ENCODE measurements around the gene SLC25A22. TPM values are rescaled to one million over a fixed set of nuclear protein-coding genes. Genes with fewer than 3 reads are reported as not detected.
A peak's percentile ranks its signal among the peaks of the same experiment; 100 is the strongest.

Gene SLC25A22
- polyA plus RNA-seq (ENCODE audit: low read depth in 6 of 6): 1 to 10 TPM; 6.8 to 9.4 (median 7.2) TPM

DNA sequence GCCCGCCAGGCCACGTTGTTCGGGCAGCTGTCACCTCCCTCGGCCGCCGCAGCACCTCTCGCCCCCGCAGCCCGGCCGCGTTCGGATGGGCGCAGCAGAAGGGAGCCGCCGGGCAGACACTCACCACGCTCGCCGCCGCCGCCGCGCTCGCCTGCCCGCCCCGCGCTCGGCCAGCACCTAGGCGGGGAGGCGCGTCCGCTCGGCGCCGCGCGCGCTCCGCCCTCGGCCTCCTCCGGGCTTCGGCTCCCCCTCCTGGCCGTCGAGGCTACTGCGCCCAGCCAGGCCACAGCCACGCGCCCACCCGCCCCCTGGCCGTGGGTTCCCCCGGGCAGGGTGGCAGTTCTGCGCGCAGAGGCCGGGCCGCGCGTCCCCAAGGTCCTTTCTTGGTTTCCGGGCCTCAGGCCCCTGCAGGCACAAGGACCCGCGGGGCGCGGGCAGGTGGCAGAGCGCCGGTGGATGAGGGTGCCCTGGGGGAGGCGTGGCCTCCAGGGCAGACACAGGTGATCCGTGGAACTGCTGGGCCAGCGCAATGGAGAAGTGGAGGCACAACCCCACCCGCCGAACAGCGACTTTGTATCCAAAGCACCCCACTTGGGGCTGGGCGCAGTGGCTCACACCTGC is at the start of gene SLC25A22:
SLC25A22 (minus strand) TSS at position 189 of the 621 bp plus-strand sequence. CDS start 3,275 bp downstream, outside the sequence.
- no peaks in the 10 kb centered on the region for H3K36me3 Mint-ChIP-seq

DNA sequence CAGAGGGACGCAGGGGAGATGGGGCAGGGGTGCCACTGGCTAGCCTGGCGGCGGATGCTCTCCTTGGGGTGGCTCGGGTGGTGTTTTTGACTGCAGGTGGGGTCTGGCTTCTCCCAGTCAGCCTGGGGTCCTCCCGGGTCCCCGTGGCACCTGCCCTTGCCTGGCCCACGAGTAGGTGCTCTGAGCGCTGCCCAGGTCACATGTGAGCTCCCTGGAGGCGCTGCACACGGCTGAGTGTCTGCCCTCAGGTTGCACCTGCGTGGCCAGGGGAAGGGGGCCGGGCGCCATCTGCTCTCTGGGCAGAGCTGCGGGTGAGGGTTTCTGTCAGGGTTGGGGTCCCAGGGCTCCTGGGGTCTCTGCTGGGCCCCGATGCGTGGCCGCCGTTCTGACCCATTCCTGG is 49.8 kb upstream of the SLC25A22 start:
- DNase-seq (no peak), ATAC-seq (ENCODE audit: low read depth in 2 of 2) (no peak)
- H3K36me3 Mint-ChIP-seq: no peaks in the 10 kb centered on the region
- no peaks in the 10 kb centered on the region for H3K9me3 Mint-ChIP-seq
- H3K4me3 Mint-ChIP-seq: peak overlapping the region in 1 of 8 donors; percentile 76
- peaks cover 10 to 25% (median 11%) of the 10 kb centered on the region in 3 donors for H3K4me1 Mint-ChIP-seq
- peaks cover 0 to 36% (median 6%) of the 10 kb centered on the region in 3 donors for H3K27me3 Mint-ChIP-seq
- H3K27ac Mint-ChIP-seq: no peak overlapping the region

More for the DNA sequence above, at the start of gene SLC25A22:
- peak; percentile 92 for DNase-seq
- ATAC-seq (ENCODE audit: low read depth in 2 of 2): peak; percentile 56 to 67
- Mint-ChIP-seq H3K4me3 (peak within 1 kb of the TSS; percentile 86 to 98 (median 96)), H3K9me3 (no peaks in the 10 kb centered on the region), H3K27ac (peak within 1 kb of the TSS; percentile 84 to 98 (median 94)), H3K4me1 (peaks cover 8 to 17% (median 13%) of the 10 kb centered on the region in 3 donors), H3K27me3 (no peaks in the 10 kb centered on the region)

DNA sequence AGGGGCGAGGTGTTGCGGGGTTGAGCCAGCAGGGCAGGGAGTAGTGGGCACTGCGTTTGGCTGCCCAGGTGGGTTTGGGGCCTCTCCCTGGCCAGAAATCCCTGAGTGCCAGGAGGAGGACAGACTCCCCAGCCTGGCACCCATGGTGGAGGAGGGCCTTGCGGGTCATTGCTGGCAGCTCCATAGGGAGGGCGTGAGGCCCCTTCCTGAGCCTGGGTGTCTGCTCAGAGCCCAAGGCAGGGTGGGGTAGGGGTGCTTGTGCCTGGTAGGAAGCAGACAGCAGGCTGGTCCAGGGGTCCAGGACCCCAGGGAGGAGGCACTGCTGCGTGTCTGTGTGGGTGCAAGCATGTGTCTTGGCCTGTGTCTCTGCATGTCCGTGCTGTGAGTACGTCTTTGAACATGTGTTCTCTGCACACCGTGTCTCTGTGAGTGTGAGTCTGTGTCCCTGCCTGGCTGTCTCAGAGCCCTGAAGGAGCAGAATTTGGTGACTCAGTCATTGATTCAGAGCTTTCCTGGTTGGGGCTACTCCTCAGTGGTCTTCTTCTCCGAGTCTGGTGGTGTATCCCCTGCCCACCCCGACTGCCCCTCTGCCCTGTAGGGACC is 48.5 kb upstream of the SLC25A22 start:
- DNase-seq (no peak), ATAC-seq (ENCODE audit: low read depth in 2 of 2) (no peak)
- Mint-ChIP-seq H3K36me3 (no peaks in the 10 kb centered on the region), H3K4me3 (peak overlapping the region in 3 of 8 donors; percentile 36 to 65 (median 41)), H3K9me3 (no peaks in the 10 kb centered on the region), H3K4me1 (peaks cover 10 to 25% (median 11%) of the 10 kb centered on the region in 3 donors), H3K27ac (no peak overlapping the region), H3K27me3 (peaks cover 0 to 36% (median 6%) of the 10 kb centered on the region in 3 donors)

DNA sequence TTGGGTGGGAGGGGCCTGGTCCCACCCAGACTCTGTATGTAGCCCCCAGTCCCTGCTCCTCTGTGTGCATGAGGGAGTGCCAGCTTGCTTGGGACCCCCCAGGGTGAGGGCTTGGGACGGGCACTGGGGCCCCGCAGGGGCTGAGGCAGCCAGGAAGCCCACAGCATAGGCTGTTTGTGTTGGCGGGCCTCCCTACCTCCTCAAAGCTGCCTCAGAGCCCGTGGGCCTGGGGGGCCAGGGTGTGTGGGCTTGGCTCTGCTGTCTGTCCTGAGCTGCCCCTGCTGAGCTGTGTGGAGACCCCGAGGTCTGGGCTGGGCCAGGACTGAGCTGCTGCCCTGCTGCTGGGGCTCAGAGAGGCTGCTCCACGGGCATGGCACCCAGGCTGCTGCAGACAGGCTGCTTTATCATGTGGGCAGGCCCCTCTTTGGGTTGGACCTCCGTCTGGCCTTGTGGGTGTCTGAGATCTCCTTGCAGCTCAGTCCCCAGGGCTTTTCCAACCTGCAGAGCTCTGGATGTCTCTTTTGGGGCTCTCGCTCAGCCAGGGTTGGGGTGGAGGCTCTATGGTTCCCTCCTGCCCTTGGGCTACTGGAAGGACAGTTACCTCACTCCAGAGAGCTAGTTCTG is 47.9 kb upstream of the SLC25A22 start:
- Mint-ChIP-seq H3K9me3 (no peaks in the 10 kb centered on the region), H3K27me3 (peaks cover 0 to 36% (median 6%) of the 10 kb centered on the region in 3 donors), H3K27ac (no peak overlapping the region), H3K36me3 (no peaks in the 10 kb centered on the region), H3K4me1 (peaks cover 14 to 28% (median 15%) of the 10 kb centered on the region in 3 donors), H3K4me3 (peak overlapping the region in 2 of 8 donors; percentile 36 to 81)
- no peak for ATAC-seq (ENCODE audit: low read depth in 2 of 2)
- DNase-seq: no peak

DNA sequence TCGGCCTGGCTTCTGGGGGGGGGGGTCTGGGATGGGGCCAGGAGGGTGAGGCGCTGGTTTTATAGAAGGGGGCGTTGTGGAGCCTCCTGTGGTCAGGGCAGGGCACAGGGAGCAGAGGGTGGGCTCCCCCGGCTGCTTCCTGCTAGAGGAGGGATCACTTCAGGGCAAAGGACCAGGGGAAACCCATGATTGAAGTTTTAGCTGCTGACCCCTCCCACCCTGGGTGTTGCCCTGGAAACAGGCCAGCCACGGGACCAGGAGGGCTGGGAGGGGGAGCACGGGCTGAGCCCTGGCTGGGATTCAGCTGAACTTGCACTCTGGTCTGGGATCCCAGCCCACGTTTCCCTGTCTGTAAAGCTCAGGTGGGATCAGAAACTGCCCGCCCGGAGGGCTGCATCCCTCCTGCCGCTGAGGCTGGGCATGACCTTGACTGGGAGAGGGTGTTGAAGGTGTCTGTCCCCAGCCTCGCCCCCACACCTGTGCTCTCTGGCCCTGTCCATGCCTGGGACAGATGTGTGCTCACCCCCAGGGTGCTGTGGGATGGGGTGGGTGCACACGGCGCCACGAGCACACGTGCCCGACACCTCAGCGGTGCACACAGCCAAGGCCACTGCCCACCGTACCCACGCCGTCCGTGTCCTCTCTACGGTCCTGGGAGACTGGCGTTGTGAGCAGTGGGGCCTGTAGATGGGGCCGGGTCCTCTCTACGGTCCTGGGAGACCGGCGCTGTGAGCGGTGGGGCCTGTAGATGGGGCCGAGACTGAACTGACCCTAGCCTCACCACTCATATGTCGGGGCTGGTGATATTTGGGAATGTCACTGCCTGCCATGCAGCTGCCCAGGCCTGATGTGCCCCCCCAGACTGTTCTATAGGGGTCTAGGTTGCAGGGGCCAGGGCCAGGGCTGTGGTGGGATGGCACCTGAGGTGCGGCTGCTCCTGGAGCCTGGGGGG is 46.9 kb upstream of the SLC25A22 start:
- DNase-seq (no peak), ATAC-seq (ENCODE audit: low read depth in 2 of 2) (no peak)
- Mint-ChIP-seq H3K4me3 (peak overlapping the region in 6 of 8 donors; percentile 19 to 82 (median 61)), H3K27me3 (peaks cover 0 to 36% (median 6%) of the 10 kb centered on the region in 3 donors), H3K9me3 (no peaks in the 10 kb centered on the region), H3K27ac (no peak overlapping the region), H3K4me1 (peaks cover 21 to 36% (median 23%) of the 10 kb centered on the region in 3 donors), H3K36me3 (no peaks in the 10 kb centered on the region)

DNA sequence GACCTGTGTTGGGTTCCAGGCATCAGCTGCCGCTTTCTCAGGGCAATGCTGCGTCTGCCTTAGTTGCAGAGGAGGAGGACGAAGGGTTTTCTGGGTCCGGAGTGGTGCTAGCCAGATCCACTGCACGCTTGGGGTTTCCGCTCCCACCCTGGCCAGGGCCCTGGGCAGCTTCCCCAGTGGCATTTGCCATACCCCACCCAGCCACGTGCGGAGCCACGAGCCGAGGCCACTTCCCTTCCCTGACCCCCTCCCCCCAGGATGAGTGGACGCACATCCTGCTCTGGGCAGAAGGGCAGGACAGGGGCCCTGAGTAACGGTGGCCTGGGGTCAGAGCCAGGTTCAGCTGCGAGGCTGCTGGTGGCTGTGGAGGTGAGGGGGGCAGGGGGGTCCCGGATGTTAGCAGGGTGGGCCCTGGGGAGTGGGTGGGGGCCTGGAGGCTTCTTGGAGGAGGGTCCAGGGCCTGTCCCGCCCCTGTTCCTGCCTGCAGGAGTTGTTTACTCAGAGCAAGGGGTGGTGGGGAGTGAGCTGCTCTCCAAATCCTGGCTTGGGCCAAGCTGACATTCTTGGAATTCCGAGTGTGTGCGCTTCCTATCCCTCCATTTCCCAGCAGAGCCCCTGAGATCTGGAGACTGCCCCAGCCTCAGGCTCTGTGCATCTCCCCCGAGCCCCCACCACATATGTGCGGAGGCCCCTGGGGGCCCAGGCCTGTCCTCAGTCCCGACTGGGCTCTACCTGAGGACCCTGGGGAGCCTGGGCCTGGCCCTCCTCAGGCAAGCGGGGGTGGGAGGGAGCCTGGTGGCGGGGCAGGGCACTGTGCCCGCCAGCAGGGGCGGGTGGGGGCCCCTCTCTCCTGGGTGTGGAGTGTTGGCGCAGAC is 46.0 kb upstream of the SLC25A22 start:
- H3K27ac Mint-ChIP-seq: peak overlapping the region in 2 of 6 donors; percentile 28 to 86

DNA sequence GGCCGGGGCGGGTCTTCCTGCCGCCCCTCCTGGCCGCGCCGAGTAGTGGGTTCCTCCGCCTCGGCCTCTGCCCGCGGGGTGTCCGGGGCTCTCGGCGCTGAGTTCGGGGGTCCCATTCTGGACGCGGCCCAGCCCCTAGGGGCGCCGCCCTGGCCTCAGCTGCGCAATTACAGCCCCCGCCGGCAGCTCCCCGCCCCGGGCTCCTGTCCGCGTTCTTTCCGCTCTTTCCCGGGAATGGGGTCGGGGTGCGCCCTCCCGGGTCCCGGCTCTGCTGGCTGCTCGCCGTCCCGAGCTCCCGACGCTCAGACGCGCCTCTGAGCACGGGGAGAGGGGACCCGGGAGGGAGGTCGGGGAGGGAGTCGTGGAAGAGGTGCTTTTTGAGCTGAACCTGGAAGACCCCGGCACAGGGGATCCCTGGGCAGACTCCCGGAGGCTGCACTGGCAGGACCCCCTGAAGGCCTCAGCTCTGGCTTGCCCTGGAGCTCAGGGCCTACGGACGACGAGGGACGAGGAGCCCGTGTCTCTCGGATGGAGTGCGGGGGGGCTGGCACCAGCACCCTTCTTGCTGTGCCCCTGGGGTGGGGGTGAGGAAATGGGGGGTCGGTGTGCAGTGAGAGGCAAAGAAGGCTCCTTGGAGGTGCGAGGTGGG is 45.1 kb upstream of the SLC25A22 start:
- H3K9me3 Mint-ChIP-seq: no peaks in the 10 kb centered on the region
- no peak for DNase-seq
- peaks cover 21 to 30% (median 26%) of the 10 kb centered on the region in 3 donors for H3K4me1 Mint-ChIP-seq
- ATAC-seq (ENCODE audit: low read depth in 2 of 2): peak in 1 of 2 donors; percentile 4
- peak overlapping the region; percentile 68 to 92 (median 84) for H3K4me3 Mint-ChIP-seq
- H3K36me3 Mint-ChIP-seq: no peaks in the 10 kb centered on the region
- peak overlapping the region in 2 of 6 donors; percentile 73 to 86 for H3K27ac Mint-ChIP-seq
- H3K27me3 Mint-ChIP-seq: peaks cover 0 to 27% (median 6%) of the 10 kb centered on the region in 3 donors

More for the DNA sequence above, 46.0 kb upstream of the SLC25A22 start:
- H3K27me3 Mint-ChIP-seq: peaks cover 0 to 32% (median 6%) of the 10 kb centered on the region in 3 donors
- peaks cover 21 to 36% (median 26%) of the 10 kb centered on the region in 3 donors for H3K4me1 Mint-ChIP-seq
- no peaks in the 10 kb centered on the region for H3K9me3 Mint-ChIP-seq
- no peaks in the 10 kb centered on the region for H3K36me3 Mint-ChIP-seq
- peak overlapping the region; percentile 68 to 92 (median 82) for H3K4me3 Mint-ChIP-seq
- no peak for DNase-seq
- no peak for ATAC-seq (ENCODE audit: low read depth in 2 of 2)

DNA sequence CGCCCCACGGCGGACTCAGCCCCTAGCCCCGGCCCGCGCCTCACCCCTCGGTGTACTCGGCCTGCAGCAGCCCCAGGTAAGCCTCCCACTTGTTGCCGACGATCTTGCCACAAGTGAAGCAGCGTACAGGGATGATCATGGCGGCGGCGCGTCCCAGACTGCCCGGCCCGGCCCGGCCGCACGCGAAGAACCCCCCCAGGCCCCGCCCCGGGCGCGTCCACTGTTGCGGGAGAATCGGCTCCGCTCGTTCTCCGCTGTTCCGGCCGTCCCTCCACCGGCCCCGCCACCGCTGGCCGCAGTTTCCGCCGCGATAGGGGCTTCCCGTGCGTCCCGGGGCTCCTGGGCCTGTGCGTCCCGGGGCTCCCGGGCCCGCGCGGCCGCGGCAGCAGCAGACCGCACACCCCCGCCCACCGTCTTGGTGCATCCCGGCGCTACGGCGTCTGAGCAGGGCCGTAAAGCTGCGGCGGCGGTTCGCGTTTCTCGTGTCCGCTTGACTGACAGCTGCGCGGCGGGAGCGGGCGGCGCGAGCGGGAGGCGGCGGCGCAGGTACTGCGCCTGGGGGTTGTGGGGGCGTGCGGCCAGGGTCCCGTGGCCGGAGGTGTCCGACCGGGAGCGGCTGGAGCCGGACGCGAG is 44.4 kb upstream of the SLC25A22 start, which contains the start of the genes POLR2L and TSPAN4:
POLR2L (minus strand) TSS at position 160 of the 633 bp plus-strand sequence; CDS start at position 139, 21 bp downstream.
TSPAN4 (plus strand) TSS at position 483 of the 633 bp plus-strand sequence. CDS start 7,453 bp downstream, outside the sequence.
- DNase-seq (peak; percentile 89), ATAC-seq (ENCODE audit: low read depth in 2 of 2) (peak; percentile 83 to 85)
- peak within 1 kb of the TSS in 4 of 6 donors; percentile 33 to 86 (median 73) for H3K27ac Mint-ChIP-seq
- peaks cover 0 to 25% (median 6%) of the 10 kb centered on the region in 3 donors for H3K27me3 Mint-ChIP-seq
- H3K4me3 Mint-ChIP-seq: peak within 1 kb of the TSS; percentile 82 to 94 (median 86)
- H3K4me1 Mint-ChIP-seq: peaks cover 21 to 30% (median 26%) of the 10 kb centered on the region in 3 donors
- H3K9me3 Mint-ChIP-seq: no peaks in the 10 kb centered on the region
- H3K36me3 Mint-ChIP-seq: no peaks in the 10 kb centered on the region

DNA sequence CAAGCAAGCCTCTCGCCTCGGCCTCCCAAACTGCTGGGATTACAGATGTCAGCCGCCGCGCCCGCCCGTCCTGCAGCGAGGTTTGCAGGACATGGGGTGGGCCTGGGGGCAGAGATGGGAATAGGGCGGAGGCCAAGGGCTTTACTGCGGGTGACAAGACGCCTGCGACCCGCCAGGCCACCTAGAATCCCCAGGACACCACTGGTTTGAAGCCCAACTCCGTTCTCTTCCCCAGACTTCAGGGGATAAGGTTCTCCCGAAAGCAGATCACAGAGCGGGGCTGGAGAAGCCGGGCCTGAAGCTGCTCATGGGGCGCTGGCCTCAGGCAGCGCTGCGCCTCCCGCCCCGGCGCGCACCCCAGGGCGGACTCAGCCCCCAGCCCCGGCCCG is 43.9 kb upstream of the SLC25A22 start:
- Mint-ChIP-seq H3K4me3 (peak overlapping the region; percentile 82 to 94 (median 85)), H3K4me1 (peaks cover 21 to 30% (median 26%) of the 10 kb centered on the region in 3 donors), H3K27me3 (peaks cover 0 to 25% (median 6%) of the 10 kb centered on the region in 3 donors), H3K36me3 (no peaks in the 10 kb centered on the region), H3K27ac (peak overlapping the region in 3 of 6 donors; percentile 62 to 73 (median 73)), H3K9me3 (no peaks in the 10 kb centered on the region)
- DNase-seq (no peak), ATAC-seq (ENCODE audit: low read depth in 2 of 2) (peak; percentile 47 to 53)

DNA sequence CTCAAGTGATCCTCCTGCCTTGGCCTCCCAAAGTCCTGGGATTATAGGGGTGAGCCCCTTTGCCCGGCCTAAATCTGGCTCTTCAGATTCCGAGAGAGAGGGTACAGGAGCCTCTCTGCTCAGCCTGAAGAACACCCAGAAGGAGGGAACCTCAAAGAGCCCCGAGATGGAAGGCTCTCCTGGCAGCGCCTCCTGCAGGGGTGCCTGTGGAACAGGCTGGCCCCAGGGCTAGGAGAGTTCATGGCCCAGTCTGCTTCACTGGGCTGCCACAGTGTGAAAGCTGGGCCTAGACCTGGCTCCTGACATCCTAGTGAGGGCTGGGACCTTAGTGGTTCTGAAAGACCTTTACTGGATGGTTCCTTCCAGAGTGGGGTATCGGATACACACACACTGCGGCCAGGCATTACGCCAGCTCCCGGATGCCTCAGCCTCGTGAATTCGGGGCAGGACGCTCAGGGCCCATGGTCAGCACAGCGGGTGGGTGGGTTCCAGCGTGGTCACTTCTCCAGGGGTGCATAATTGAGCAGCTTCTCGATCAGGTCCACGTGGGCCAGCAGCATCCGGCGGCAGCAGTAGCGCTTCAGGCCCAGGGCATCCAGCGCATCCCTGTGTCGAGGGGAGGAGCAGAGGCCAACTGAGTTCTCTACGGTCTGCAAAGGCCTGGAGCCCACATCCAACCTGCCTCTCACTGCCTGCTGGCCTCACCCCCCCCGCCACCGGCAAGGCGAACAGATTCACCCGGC is 42.0 kb upstream of the SLC25A22 start:
- ATAC-seq (ENCODE audit: low read depth in 2 of 2) (no peak), DNase-seq (no peak)
- peak overlapping the region in 1 of 6 donors; percentile 28 for H3K27ac Mint-ChIP-seq
- peaks cover 21 to 29% (median 27%) of the 10 kb centered on the region in 3 donors for H3K4me1 Mint-ChIP-seq
- no peaks in the 10 kb centered on the region for H3K36me3 Mint-ChIP-seq
- no peaks in the 10 kb centered on the region for H3K9me3 Mint-ChIP-seq
- peak overlapping the region in 7 of 8 donors; percentile 77 to 92 (median 84) for H3K4me3 Mint-ChIP-seq
- H3K27me3 Mint-ChIP-seq: peaks cover 0 to 13% (median 6%) of the 10 kb centered on the region in 3 donors
